ENCODE results near the gene EMC8. TPM values are rescaled to one million over a fixed set of nuclear protein-coding genes. Genes with fewer than 3 reads are reported as not detected.

EMC8 gene
- total RNA-seq, 1 donor from 2014 or later = 45.9 TPM

GRCh38 chr16:85806539-85806938, 7.2 kb upstream of the EMC8 start:
- TF ChIP-seq CTCF (conservative IDR thresholded peaks at IDR 0.05; ENCODE audit: low read depth, low read length) = no peak
- no peak for DNase-seq (ENCODE audit: low read depth)
- no peak overlapping the region for H3K4me3 ChIP-seq (ENCODE audit: low read depth, low read length)

DNA sequence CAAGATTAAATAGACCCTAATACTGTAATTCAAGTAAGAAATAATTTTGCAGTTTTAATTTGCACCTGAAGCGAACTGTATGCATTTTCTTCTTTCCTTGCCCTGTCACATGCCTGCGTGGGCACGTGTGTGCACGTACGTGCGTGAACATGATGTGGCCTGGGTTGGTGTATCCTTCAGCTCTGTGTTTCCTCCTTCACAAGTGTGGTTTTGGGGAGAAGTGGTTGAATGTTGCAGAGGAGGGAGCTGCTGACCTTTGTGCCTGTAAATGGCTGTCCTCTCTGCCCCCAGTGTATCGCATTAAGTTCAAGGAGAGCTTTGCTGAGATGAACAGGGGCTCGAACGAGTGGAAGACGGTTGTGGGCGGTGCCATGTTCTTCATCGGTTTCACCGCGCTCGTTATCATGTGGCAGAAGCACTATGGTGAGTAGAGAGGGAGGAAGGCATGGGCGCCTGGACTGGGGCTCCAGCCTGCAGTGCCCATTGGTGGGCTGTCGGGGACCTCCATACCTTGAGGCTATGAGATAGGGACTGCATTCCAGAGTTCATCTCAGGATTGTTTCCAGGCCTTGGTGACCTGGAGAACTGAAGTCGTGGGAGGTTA, 6.2 kb upstream of the EMC8 start:
- H3K4me3 ChIP-seq (ENCODE audit: low read depth, low read length) = no peak overlapping the region
- TF ChIP-seq CTCF (conservative IDR thresholded peaks at IDR 0.05; ENCODE audit: low read depth, low read length) = no peak
- no peak for DNase-seq (ENCODE audit: low read depth)

DNA sequence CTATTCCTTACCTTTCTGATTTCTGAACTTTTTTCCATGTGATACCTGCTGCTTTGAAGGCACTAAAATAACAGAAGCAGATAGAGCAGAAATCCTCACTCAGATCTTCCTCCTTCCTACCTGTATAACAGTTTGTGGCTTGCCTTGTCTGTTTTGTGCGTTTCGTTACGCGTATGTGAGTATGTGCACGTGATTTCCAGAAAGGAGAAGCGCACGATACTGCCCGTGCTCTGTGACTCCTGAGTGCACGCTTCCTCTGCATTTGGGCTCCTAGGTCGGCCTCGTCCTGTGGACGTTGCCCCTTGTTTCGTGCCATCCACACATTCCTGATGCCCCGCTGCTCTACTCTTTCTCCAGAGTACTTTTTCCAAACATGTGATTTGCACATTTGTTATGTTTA, 4.2 kb upstream of the EMC8 start:
- no peak for DNase-seq (ENCODE audit: low read depth)
- no peak for TF ChIP-seq CTCF (conservative IDR thresholded peaks at IDR 0.05; ENCODE audit: low read depth, low read length)
- H3K4me3 ChIP-seq (ENCODE audit: low read depth, low read length) = no peak overlapping the region

- peak overlapping the region; percentile 97 for H3K4me3 ChIP-seq (ENCODE audit: low read depth, low read length)
- DNase-seq (ENCODE audit: low read depth) = no peak
- no peak for TF ChIP-seq CTCF (conservative IDR thresholded peaks at IDR 0.05; ENCODE audit: low read depth, low read length)
Observed at GRCh38 chr16:85800321-85800669, 951 bp upstream of the EMC8 start.

GRCh38 chr16:85798901-85799496, 345 bp downstream of the EMC8 start:
- no peak for DNase-seq (ENCODE audit: low read depth)
- peak overlapping the region; percentile 97 for H3K4me3 ChIP-seq (ENCODE audit: low read depth, low read length)
- no peak for TF ChIP-seq CTCF (conservative IDR thresholded peaks at IDR 0.05; ENCODE audit: low read depth, low read length)

DNA sequence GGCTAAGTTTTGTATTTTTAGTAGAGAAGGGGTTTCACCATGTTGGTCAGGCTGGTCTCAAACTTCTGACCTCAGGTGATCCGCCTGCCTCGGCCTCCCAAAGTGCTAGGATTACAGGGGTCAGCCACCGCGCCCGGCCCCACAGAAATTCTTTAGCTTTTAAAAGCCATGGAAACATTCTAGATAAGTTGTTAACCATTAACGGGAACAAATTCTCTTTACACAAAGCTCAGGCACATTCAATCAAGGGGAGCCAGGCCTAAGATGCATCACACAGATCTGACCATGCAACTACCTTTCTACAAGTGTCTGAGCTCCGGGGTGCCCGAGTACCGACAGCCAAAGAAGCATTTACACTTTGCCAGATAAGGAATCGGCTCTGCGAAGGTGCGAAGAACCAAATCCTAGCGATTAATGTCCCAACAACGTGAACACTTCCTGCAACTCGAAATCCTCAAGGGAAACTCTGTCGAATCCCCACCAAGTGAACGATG, 1.0 kb downstream of the EMC8 start:
- no peak for DNase-seq (ENCODE audit: low read depth)
- no peak for TF ChIP-seq CTCF (conservative IDR thresholded peaks at IDR 0.05; ENCODE audit: low read depth, low read length)
- H3K4me3 ChIP-seq (ENCODE audit: low read depth, low read length) = peak overlapping the region; percentile 97

DNA sequence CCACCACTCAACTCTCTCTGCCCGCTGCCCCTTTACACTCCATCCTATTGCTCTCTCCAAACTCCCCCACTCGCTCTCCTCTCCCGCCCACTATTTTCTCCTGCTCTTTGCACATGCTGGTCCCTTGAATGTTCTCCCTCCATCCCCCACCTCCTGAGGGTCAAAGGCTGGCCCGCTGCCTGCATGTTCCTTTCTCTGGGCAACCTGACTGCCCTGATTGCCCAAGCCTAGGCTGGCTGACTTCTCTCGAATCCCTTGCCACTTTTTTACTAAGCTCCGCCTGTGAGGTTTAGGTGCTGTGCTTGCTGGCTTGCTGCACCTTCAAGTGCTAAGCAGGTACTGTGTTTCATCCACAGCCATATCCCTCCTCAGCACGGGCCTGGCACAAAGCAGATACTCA, 2.7 kb downstream of the EMC8 start:
- no peak overlapping the region for H3K4me3 ChIP-seq (ENCODE audit: low read depth, low read length)
- no peak for TF ChIP-seq CTCF (conservative IDR thresholded peaks at IDR 0.05; ENCODE audit: low read depth, low read length)
- DNase-seq (ENCODE audit: low read depth) = no peak

Measured in epithelial cell of proximal tubule (primary cell).